Neural crest cell (in vitro differentiated cells): Measurements from ENCODE around the gene LIMK1. TPM values are rescaled to one million over a fixed set of nuclear protein-coding genes. Genes with fewer than 3 reads are reported as not detected.

Experiments used
- DNase-seq: peaks from one replicate; pipeline ENCODE4 v3.0.0; 2021; ENCODE audit warnings: low read depth, mixed read lengths, low spot score
- H3K27ac Mint-ChIP-seq: one replicate; pipeline ENCODE4 v1.8.0; 2021; ENCODE audit warnings: mild to moderate bottlenecking, mixed read lengths; ENCODE audit not compliant: unreplicated experiment
- H3K27me3 Mint-ChIP-seq: 2 replicates; pipeline ENCODE4 v1.8.0; 2021; ENCODE audit warnings: low read depth, mild to moderate bottlenecking, mixed read lengths
- H3K36me3 Mint-ChIP-seq: 2 replicates; pipeline ENCODE4 v1.8.0; 2021; ENCODE audit warnings: low read depth, mild to moderate bottlenecking, mixed read lengths
- H3K4me1 Mint-ChIP-seq: 2 replicates; pipeline ENCODE4 v1.8.0; 2021; ENCODE audit warnings: mixed read lengths
- H3K4me3 Mint-ChIP-seq: one replicate; pipeline ENCODE4 v1.8.0; 2021; ENCODE audit warnings: mild to moderate bottlenecking, mixed read lengths
- H3K9me3 Mint-ChIP-seq: 2 replicates; pipeline ENCODE4 v1.8.0; 2021; ENCODE audit warnings: mixed read lengths
- total RNA-seq: library from RNA; stranded (reverse); gene quantifications from 2 replicates; pipeline ENCODE4 v1.2.1, GENCODE V29; 2021
- TF ChIP-seq, protein P1 (sequence below): fragments of 200-600 bp; sonication (generic); conservative IDR thresholded peaks from 2 replicates; pipeline ENCODE4 v1.5.0; 2021; ENCODE audit warnings: antibody characterized with exemption, mild to moderate bottlenecking

LIMK1 gene
- total RNA-seq, 1 donor from 2014 or later, result 82.1 TPM

- H3K4me3 Mint-ChIP-seq, result no peak overlapping the region
- H3K27me3 Mint-ChIP-seq, result no peaks in the 10 kb centered on the region
- TF ChIP-seq, protein P1, sequence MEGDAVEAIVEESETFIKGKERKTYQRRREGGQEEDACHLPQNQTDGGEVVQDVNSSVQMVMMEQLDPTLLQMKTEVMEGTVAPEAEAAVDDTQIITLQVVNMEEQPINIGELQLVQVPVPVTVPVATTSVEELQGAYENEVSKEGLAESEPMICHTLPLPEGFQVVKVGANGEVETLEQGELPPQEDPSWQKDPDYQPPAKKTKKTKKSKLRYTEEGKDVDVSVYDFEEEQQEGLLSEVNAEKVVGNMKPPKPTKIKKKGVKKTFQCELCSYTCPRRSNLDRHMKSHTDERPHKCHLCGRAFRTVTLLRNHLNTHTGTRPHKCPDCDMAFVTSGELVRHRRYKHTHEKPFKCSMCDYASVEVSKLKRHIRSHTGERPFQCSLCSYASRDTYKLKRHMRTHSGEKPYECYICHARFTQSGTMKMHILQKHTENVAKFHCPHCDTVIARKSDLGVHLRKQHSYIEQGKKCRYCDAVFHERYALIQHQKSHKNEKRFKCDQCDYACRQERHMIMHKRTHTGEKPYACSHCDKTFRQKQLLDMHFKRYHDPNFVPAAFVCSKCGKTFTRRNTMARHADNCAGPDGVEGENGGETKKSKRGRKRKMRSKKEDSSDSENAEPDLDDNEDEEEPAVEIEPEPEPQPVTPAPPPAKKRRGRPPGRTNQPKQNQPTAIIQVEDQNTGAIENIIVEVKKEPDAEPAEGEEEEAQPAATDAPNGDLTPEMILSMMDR, result no peak
- no peaks in the 10 kb centered on the region for H3K9me3 Mint-ChIP-seq
- no peak overlapping the region for H3K27ac Mint-ChIP-seq
- peaks cover 13% of the 10 kb centered on the region for H3K4me1 Mint-ChIP-seq
- no peaks in the 10 kb centered on the region for H3K36me3 Mint-ChIP-seq
- DNase-seq, result no peak
Observed at GRCh38 chr7:74149603-74150002, 66.0 kb downstream of the LIMK1 start.

DNA sequence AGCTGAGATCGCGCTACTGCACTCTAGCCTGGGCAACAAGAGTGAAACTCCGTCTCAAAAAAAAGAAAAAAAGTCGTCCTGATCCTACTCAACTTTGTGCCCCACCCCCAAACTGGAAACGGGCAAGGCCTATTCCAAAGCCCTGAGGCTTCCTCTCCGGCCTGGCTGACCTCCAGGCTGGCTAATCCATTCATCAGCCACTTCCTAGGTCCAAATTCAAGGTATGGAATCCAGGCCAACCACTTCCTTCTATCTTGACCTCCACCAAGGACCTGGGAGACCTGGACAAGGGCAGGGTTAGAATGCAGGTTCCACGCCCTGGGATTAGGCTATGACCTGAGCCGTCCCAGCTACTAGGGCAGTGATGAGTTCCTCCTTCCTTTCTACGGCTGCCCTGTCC lies 70.1 kb downstream of the LIMK1 start:
- TF ChIP-seq, protein P1, result no peak
- H3K4me1 Mint-ChIP-seq, result peaks cover 3% of the 10 kb centered on the region
- DNase-seq, result no peak
- H3K27me3 Mint-ChIP-seq, result no peaks in the 10 kb centered on the region
- peak overlapping the region; percentile 62 for H3K27ac Mint-ChIP-seq
- H3K4me3 Mint-ChIP-seq, result no peak overlapping the region
- H3K36me3 Mint-ChIP-seq, result no peaks in the 10 kb centered on the region
- no peaks in the 10 kb centered on the region for H3K9me3 Mint-ChIP-seq

GRCh38 chr7:74155810-74156395 lies 72.3 kb downstream of the LIMK1 start:
- Mint-ChIP-seq H3K27ac (no peak overlapping the region), H3K9me3 (no peaks in the 10 kb centered on the region), H3K27me3 (no peaks in the 10 kb centered on the region), H3K4me3 (no peak overlapping the region), H3K36me3 (no peaks in the 10 kb centered on the region), H3K4me1 (peaks cover 3% of the 10 kb centered on the region)
- DNase-seq, result no peak
- TF ChIP-seq, protein P1, result no peak

GRCh38 chr7:74157605-74158004 lies 74.0 kb downstream of the LIMK1 start:
- no peak for DNase-seq
- Mint-ChIP-seq H3K36me3 (no peaks in the 10 kb centered on the region), H3K9me3 (no peaks in the 10 kb centered on the region), H3K4me1 (peaks cover 3% of the 10 kb centered on the region), H3K4me3 (no peak overlapping the region), H3K27ac (no peak overlapping the region), H3K27me3 (no peaks in the 10 kb centered on the region)
- TF ChIP-seq, protein P1, result no peak

GRCh38 chr7:74164985-74165456 lies 81.4 kb downstream of the LIMK1 start:
- no peaks in the 10 kb centered on the region for H3K4me1 Mint-ChIP-seq
- TF ChIP-seq, protein P1, result peak; percentile 45
- H3K27me3 Mint-ChIP-seq, result no peaks in the 10 kb centered on the region
- DNase-seq, result no peak
- peaks cover 2% of the 10 kb centered on the region for H3K36me3 Mint-ChIP-seq
- no peaks in the 10 kb centered on the region for H3K9me3 Mint-ChIP-seq
- no peak overlapping the region for H3K4me3 Mint-ChIP-seq
- H3K27ac Mint-ChIP-seq, result no peak overlapping the region
